GM18508 (cell line): ENCODE data around the gene MAPRE2.

Source experiments
- ATAC-seq: cut with Tn5 transposase; IDR thresholded peaks from one replicate; pipeline ENCODE4 v1.9.1; 2021; ENCODE audit warnings: moderate number of reproducible peaks; ENCODE audit not compliant: insufficient read depth, unreplicated experiment

Gene MAPRE2

DNA sequence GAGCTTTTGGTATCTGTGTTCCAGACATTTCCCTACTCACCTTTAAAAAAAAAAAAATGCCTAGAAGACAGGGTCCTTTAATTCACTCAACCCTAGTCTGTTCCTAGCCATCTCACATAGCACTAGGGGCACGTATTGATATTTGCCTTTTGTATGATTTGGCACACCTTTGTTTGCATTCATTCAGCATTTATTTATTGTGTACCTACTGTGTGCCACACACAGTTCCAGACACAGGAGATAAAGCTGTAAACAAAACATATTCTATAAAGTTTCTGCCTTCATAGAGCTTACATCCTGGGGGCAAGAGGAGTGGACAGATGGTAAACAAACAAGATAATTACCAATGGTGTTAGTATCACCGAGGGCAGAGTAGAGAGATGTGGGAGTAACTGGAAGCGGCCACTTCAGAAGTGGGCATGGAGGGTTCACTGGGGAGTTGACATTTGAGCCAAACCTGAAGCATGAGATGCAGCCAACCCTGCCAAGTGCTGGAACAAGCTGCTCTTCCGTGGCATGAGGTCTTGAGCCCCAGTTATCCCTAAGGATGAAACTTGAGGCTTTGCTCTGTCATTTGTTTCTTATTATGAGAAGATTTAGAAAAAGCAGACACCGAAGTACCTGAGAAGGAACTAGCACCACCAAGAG, 18.2 kb downstream of the MAPRE2 start:
- ATAC-seq, result no peak

DNA sequence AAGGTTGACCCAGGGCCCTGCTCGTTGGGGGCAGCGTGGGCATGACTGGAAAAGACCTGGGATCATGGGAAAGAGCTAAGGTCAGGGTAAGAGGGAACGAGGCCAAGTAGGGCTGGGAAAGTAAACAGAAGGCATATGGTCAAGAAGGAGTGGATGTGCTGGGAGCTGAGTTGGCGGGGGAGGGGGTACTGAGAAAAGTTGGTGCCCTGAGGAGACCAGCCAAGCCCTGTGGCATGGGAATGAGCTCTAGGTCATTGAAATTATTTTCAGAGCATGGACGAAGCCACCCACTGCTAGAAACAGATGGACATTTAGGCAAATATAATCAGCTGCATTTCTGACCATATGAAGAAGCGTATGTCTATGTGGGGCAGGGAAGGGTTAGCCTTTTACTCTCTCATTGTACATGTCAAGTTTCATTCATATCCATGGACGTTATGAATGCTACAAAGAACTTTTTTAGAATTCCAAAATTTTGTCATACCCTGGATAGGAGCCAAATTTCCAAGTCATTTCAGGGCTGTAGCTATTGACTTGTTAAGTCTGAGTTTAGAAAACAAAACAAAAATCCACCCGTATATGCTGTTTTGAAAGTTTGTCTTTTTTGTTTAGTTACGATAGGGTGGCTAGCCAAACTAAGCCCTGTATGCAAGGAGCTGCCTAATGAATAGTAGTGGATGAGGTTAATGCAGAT, 19.1 kb downstream of the MAPRE2 start:
- no peak for ATAC-seq

DNA sequence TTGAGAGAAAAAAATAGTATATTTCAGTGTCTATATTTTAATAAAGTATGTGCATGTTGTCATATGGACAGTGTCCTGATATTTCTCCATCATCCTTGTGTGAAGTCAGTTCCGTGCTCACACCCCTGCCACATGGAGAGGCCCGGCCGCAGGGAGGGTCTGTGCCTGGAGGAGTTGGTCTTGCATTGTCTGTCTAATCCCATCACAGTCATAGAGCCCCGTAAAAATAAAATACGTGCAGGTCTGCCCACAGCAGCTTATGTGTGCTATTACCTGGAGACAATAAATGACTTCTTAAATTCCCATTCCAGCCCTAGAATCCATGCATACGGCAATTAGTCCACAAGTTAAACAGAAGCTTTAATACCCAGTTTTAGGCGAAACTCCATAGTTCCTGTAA, 20.1 kb downstream of the MAPRE2 start:
- no peak for ATAC-seq

DNA sequence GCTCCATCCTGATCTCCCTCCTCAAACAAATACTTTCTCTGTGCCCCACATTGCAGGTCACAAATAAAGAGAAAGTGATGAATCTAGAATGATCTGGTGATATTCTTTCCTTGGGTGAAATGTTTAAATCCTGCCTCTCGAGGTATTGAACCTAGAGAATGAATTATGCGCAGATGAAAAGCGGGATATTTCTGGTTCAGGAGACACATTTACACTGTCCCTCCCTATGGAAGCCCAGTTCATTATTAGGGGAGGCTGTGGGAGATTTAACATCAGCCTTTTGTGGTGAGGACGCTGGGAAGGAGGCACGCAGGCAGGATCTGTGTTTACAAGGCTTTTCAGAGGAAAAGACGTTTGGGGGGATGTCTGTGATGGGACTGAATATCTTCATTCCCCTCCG, 20.6 kb downstream of the MAPRE2 start:
- no peak for ATAC-seq

DNA sequence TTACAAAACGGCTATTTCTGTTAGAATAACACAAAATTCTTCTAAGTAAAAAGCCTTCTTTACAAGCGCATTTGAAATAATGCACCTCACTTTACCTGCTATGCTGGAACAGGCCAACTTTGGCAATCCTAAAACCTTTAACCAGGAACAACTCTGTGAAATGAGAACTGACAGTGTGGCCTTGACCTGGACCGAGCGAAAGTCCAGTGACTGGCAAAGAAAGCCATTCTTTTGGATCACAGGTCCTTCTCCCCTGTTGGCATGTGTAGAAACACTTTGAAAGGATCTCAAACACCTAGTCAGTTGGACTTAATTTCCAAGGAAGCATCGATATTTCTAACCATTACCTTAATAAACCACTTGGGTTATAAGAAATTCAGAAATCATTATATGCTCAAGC, 21.2 kb downstream of the MAPRE2 start:
- ATAC-seq, result no peak

DNA sequence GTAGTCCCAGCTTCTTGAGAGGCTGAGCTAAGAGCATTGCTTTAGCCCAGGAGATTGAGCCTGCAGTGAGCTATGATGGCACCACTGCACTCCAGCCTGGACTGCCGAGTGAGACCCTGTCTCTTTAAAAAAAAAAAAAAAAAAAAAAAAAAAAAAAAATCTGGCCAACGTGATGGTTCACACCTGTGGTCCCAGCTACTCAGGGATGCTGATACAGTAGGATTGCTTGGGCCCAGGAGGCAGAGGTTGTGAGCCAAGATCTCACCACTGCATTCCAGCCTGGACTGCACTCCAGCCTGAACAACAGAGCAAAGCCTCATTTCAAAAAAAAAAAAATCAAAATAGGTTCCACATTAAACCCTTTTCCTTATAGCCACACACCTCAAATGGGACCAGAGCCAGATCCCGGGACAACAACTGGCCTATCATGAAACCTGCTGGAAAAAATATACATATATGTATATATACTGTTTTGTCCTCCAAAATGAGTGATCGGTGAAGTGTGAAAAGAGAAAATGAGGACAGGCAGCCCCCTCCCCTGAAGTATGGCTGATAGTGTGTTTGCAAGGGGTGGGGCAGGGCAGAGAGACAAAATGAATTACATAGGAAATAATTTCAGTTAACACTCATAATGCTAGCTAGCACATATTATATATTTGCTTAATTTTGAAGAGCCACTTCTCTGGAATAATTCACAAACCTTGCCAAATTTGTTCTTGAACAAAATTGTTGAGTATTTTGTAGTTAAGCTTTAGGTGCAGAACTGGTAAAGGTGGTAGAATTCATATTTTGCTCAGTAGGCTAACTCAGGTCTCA, 22.9 kb downstream of the MAPRE2 start:
- ATAC-seq, result no peak

DNA sequence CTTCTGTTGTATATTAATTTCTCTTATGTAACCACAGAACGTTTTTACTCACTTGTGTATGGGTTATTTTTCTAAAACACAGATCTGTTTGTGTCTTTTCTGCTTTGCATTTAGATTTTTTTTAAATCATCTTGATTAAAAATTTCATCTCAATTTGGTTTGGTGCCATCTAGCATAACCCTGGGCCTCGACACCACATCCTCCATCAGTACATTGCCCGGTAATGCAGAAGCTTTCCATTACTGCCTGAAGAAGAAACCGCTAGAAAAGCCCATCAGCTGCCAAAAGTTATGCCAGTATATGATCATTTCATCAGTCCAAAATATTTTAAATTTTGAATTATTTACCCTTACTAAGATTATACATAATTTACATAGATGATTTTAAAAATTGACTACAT, 26.2 kb downstream of the MAPRE2 start:
- ATAC-seq, result no peak

DNA sequence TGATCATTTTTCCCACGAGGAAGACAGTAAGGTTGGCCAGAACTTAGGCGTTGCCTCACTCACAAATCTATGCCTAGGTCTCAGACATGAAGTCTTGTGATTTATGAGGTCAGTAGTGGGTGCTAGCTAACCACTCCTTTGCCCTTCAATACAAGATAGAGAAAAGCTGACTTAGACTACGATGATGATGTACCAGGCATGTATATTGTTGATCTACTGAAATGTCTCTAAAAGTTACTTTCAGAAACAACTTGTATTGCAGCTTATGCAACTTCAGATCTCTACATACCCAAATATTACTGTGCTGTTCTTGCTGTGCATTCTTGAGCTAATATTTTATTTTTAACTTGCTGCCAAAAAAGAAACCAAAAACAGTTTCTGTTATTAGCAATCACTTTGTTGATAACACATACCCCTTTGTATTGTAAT, 30.6 kb downstream of the MAPRE2 start:
- peak; percentile 49 for ATAC-seq

DNA sequence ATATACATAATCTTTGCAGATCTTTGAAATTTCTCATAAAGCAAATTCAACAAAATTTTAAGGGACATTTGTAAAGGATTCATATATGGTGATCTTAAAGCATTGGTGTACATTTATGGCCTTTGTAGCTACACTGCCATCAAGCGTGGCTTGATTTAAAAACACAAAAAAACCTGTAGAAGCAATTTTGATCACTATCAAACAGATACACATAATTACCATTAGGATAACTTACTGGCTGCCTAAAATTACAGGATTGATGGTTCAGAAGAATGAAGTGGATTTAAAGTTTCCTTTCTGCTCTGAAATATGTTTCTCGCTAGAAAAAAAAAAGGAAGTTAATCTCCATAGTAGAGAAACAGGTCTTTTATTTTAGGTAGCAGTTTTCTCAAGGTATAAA, 31.4 kb downstream of the MAPRE2 start:
- no peak for ATAC-seq

DNA sequence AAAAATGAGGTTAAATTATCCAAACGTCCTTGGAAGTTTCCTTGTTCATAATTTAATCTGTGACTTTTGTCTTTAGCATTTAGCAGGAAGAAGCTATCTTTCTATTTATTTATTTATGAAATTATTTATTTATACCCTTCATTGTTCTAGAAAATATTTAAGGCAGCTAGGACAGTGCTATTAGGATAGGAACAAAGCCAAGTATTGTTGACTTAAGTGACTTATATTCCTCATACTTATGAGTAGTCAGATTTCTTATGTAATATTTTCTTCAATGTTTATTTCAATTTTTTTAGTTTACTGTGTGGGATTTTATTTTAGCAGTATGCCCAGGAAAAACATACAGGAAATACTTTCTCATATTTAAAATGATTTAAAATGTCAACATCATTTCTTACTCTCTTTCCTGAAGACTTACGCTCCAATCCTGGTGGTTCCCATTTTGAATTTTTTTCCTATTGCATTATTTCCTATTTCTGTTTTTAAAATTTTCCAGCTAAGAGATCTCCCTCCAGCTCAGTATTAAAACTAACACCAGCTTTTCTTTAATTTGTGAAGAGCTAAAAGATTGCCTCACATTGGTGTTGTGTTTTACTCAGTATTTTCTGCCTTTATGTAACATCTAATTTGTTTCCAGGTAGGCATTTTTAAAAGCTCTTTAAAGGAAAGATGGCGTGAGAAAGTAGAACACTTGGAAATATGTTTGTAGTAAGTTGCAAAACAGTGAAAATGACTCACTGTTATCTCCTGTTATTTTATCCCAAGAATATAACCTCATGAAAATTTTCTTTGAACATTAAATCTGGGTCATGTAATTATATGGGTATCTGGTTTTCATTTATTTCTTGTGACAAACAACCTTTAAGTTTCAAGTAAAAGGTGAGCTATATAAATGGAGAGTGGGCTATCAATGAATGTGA, 32.2 kb downstream of the MAPRE2 start:
- no peak for ATAC-seq

DNA sequence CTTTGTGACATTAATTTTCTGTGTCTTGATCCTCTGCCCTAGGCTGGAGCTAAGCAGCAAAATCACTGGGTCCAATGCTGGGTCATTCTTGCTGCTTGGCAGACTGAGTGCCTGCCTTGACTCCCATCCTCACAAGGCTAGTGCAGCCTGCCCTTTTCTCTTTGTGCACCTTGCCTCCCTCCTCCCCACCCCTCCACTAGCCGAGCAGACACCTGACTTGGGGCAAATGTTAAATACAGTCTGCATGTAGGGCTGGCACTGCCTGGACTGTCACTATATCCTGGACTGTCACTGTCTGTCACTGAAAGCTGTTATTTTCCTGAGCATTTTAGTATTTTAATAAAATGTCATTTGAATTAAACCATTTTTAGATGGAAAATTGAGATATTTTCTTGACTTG, 33.4 kb downstream of the MAPRE2 start:
- ATAC-seq, result no peak

DNA sequence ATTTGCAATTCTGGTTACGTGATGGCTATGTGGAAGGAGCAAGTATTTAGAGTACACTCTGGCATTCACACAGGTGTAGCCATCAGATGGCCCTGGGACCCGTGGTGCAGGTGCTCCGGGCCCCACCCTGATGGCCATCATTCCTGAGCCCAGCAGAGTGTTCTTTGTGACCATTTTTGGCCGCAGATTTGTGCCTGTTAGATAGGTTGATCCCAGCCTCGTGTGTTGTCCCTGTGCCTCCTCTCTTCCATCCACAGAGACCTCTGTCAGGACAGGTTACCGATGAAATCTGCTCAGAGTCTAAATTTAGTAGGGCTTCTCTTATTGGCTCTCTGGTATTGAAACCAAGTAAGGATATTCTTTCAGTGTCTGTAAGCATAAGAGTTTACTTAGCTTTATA, 33.9 kb downstream of the MAPRE2 start:
- no peak for ATAC-seq

DNA sequence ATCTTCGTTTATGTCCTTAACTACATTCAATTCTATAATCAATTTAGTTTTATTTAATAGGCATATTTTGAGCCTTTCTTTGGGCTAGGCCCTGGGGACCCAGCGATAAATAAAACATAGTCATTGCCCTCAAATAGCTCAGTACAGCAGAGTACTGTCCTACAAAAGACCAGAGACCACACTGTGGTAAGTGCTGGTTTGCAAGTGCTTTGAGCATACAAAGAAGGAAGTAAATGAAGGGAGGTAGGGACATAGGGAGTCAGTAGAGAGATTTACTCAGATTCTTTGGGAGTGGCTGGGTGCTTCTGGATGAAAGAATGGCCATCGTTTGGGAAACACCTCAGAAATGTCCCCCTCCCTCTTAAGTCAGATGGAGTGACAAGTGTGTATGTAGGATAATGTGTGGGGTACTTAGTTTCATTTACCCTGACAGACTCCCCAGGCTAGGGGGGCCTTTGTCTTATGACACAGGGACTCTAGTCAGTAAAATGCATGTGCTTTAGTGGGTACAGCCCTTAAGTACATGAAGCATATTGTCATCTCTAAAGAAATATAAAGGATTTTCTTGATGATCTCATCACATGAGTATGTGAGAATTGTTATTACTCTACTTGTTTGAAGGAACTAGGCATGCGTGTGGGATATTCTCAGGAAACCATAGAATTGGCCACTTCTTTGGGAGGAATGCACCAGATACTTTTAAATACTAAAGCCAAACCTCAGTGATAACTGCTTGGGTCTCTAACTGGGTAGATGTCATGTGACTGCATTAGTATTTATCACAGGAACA, 35.1 kb downstream of the MAPRE2 start:
- no peak for ATAC-seq

DNA sequence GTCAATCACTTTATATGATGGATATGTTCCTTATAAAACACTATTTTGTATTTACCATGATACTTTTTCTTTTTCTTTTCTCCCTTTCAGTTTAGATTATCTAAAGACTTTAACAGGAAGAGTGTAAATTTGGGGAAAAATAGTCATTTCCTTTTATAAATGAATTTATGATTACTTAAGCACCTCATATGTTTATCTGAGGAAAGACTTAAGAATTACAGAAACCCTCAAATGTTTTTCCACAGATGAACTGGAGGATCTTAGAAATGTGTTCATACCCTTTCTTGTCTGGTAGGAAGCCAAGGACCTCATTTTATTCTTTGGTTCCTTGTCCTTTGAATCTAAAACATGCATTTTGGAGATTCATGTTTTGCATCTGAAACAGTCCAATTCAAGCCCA, 36.7 kb downstream of the MAPRE2 start:
- no peak for ATAC-seq

DNA sequence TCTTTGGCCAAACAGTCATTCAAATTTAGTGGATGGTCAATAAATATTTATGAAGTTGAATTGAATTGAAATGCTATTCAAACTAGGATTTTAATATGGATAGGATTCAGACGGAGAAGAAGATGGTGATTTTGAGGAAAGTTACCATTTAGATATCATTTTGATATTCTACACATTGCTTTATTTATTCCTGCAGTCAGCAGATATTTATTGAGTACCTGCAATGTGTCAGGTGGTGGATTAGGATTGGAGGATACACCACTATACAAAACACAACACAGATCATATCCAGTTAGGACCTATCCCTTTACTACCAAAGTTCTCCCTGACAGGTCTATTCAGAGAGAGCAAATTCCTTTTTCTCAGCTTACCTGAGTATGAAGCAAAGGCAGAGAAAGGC, 38.8 kb downstream of the MAPRE2 start:
- ATAC-seq, result no peak

DNA sequence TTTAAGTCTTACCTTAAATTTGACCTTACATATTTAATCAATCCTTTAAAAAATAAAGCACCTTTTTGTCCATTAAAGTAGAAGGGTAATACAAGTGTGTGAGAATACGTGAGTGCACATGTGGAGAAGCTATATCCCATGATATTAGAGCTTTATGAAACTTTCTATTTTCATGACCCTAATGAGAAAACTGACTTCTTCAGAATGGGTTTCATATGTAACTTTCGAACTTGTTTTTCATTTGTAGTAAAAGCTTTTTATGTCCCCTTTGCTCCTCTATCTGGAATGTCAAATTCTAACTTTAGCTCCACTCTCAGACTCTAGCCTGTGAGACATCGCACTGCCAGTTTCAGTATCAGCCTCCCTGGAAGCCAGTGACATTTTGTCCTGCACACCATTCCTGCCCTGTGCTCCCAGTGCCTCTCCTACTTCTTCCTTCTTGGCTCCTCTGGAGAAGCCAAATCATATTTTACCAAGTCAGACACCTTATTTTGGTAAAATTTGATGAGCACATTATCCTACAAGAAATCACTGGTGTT, 42.0 kb downstream of the MAPRE2 start:
- ATAC-seq, result no peak

DNA sequence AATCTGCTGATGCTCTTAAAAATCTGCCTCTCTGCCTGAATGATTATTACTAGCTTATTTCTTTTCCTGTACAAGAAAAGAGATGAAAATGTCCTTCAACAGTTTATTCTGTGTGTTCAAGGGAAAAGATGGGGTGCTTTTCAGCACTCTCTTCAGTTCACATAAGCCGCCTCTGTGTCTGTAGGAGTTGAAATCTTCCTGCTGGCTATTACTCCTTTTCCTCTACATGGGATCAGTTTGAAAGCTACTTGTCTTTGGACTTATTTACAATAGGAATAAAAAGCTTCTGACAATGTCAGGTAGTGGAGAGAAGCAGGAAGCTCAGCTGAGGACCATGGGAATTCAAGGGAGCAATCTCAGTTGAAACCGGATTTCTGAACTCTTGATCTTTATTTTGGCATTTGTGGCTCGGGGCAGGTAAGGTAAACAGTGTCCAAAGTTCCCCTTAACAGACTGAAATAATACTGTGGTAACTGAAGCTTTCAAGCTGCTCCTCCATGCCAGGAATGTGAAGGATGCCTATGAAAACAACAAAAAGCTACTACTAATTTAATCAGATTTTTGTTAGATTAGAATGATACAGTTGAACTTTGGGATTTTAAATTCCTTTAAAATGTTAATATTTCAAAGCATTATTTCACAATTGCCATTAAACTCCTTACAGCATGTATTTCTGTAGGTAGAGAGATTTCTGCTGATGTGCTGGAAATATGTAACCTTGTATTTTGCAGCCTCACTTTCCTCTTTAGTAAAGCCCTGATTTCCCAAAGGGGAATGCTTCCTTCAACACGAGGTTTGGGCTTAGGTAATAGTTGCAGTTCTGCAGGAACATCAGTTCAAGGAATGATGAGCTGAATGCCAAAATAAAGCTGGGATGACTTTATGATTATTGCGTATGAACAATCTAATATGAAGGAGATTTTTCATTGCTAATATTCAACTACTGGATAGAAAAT, 43.6 kb downstream of the MAPRE2 start:
- ATAC-seq, result no peak
